NCI-H774 (cell line): ENCODE measurements around the gene PHF1.
A peak's percentile ranks its signal among the peaks of the same experiment; 100 is the strongest.
"Not testable (repeated sequence)": the region's sequence is repeated elsewhere in the genome, so short reads cannot be mapped to it uniquely, and the experiment has no call there.

Experiments used
- DNase-seq: peaks from one replicate; lab custom pipeline; 2025; lab: John Stamatoyannopoulos, UW

Gene PHF1

DNA sequence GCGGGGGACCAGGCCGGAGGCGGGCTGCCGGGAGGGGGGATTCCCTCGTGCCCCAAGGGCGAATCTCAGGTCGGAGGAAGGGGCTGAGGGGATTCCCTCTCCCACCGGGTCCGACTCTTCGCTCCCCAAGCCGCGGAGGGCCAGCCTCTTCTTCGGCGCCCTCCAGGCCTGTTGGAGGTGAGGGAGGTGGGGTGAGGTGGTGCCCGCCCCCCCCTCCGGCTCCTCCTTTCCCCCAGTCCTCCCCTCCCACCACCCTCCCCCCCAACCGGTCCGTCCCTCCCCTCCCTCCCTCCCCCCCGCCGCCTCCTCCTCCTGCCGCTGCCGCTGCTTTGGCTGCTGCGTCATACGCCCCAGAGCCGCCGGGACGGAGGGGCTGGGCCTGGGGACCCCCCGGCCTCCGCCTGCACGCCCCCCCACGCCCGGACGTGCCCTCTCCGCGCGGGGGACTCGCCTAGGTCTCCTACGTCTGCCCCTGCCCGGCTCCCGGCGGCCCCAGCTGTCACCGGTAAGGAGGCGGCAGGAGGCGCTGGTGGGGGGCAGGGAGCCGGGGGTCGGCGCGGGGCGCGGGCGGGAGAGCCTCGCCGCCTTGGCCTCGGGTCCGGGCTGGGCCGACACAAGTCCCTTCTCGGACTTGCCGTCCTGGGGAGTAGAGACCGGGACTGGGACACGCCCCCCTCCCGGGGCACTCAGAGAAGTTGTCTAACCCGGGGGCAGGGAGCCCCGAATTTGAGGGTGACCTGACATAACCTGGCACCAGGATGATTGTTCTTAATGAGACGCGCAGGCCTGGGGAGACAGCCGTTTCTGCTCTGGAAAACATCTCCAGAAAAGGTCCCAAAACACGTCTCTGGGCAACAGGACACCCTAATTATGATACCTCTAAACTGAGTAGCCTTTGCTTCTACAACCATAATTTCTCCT lies at the start of gene PHF1:
TSS of gene PHF1 (plus strand) at position 304 of the 921 bp plus-strand sequence. CDS start 1,250 bp downstream, outside the sequence.
- DNase-seq, result peak; percentile 87

DNA sequence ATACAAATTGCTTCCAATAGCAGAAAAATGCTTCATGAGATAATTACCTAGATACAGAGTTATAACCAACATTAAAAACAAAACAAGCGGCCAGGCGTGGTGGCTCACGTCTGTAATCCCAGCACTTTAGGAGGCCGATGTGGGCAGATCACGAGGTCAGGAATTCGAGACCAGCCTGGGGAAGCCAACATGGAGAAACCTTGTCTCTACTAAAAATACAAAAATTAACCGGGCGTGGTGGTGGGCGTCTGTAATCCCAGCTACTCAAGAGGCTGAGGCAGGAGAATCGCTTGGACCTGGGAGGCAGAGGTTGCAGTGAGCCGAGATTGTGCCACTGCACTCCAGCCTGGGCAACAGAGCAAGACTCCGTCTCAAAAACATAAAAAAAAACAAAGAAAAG lies 47.3 kb upstream of the PHF1 start:
- not testable (repeated sequence) for DNase-seq

DNA sequence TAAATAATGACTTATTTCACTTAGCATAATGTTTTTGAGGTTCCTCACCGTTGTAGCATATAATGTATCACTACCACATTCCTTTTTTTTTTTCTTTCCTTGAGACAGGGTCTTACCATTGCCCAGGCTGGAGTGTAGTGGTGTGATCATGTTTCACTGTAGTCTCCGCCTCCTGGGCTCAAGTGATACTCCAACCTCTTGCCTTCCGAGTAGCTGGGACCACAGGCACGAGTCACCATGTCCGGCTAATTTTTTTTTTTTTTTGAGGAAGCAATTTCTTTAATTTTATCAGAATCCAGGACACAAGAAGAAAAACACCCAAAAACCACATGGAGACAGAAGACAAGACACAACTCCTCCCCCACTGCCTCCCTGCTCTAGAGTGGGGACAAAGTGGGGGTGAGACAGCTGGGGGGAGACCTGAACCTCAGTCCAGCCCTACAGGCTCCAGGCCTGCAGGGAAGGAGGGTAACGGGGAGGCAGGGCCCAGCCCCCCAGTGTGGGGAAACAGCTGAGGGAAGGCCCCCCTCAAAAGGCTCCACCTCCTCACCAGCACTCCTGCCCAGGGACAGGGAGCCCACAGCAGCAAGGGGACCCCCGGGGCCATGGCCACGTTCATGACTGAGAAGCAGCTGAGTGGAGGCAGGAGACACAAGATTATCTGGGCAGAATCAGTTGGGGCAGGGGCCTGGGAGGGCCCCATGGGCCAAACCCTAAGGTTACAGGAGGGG lies 46.2 kb upstream of the PHF1 start:
- DNase-seq, result peak; percentile 2

DNA sequence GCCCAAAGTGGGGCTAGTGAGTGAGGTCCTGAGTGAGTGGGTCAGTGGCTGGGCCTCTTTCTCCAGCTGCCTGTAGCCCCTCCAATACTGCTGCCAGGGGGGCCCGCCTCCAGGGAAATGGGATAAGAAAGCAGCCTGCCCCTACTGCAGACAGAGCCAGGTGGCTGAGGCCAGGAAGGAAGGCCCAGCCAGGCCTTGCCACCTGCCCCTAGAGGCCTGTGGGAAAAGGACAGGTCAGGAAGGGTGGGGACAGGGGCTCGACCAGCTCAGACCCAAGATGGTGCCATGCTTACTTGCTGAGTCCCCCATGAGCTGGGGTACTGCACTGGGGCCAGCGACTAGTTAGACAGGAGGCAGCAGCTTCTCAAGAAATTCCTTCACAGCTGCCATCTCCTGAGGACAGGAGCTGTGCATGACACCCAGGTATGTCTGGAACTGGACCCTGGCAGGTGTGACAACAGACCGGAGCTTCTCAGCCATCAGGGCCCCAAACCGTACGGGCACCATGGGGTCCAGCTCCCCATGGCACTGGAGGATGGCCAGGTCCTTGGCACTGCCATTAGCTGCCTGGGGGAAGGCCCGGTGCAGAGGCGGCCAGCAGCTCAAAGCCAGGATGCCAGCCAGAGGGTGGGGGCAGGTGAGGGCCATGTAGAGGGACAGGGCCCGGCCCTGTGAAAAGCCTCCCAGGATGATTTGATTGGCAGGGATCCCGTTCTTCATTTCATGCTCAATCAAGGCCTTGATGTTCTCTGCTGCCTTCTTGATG lies 45.4 kb upstream of the PHF1 start:
- not testable (repeated sequence) for DNase-seq

DNA sequence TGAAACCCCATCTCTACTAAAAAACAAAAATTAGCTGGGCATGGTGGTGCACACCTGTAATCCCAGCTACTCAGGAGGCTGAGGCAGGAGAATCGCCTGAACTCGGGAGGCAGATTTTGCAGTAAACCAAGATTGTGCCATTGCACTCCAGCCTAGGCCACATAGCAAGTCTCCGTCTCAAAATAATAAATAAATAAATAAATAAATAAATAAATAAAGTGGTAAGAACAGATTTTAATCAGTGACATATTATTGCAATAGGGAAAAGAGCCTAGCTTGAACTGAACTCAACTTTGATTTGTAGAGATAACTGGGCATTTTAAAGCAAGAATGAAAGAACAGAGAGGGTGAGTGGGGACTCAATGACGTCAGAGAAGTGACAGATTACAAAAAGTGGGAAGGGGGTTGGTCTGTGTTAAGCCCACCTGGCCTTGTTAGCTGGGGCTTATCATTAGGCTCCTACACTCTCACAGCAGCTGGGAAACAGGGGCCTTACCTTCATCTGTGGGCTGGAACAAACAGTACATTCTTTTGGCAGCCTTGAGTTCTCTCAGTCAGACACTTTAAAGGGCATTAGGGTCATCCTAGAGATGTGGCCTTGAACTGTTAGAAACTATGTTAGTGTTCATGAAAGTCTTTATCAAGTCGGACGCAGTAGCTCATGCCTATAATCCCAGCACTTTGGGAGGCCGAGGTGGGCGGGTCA lies 43.7 kb upstream of the PHF1 start:
- no peak for DNase-seq

DNA sequence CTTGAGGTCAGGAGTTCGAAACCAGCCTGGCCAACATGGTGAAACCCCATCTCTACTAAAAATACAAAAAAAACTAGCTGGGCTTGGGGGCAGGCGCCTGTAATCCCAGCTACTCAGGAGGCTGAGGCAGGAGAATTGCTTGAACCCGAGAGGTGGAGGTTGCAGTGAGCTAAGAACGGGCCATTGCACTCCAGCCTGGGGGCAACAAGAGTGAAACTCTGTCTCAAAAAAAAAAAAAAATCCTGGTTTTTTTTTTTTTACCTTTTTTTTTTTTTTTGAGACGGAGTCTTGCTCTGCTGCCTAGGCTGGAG lies 43.1 kb upstream of the PHF1 start:
- not testable (repeated sequence) for DNase-seq

DNA sequence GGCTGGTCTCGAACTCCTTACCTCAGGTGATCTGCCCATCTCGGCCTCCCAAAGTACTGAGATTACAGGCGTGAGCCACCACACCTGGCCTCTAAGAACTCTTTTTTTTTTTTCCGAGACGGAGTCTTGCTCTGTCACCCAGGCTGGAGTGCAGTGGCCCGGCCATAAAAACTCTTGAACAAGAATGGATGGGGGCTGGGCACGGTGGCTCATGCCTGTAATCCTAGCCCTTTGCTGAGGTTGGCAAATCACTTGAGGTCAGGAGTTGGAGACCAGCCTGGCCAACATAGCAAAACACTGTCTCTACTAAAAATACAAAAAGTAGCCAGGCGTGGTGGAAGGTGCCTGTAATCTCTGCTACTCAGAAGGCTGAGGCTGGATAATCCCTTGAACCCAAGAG lies 38.9 kb upstream of the PHF1 start:
- DNase-seq, result not testable (repeated sequence)

DNA sequence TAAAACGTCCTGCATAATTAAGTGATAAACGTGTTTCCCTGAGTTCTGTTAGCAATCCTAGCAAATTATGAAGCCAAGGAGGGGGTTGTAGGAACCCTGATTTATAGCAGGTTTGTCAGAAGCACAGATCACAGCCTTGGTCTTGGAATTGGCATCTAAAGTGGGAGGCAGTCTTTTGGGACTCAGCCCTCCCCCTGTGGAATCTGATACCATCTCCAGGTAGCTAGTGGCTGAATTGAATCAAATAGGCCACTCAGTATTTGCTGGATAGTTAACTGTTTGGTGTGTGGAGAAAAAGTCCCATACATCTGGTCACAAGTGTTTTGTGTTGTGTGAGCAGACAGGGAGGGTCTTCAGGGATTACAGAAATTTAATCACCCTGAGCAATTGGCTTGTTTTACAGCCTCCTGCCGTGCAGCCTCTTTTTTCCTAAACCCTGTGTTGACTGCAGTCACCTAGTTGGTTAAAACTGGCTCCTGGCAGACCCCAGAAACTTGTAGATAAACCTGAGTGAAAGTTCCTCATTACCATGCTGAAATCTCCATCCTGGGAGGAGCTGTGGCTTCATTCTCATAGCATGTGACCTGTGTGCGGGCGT lies 38.2 kb upstream of the PHF1 start:
- DNase-seq, result no peak

DNA sequence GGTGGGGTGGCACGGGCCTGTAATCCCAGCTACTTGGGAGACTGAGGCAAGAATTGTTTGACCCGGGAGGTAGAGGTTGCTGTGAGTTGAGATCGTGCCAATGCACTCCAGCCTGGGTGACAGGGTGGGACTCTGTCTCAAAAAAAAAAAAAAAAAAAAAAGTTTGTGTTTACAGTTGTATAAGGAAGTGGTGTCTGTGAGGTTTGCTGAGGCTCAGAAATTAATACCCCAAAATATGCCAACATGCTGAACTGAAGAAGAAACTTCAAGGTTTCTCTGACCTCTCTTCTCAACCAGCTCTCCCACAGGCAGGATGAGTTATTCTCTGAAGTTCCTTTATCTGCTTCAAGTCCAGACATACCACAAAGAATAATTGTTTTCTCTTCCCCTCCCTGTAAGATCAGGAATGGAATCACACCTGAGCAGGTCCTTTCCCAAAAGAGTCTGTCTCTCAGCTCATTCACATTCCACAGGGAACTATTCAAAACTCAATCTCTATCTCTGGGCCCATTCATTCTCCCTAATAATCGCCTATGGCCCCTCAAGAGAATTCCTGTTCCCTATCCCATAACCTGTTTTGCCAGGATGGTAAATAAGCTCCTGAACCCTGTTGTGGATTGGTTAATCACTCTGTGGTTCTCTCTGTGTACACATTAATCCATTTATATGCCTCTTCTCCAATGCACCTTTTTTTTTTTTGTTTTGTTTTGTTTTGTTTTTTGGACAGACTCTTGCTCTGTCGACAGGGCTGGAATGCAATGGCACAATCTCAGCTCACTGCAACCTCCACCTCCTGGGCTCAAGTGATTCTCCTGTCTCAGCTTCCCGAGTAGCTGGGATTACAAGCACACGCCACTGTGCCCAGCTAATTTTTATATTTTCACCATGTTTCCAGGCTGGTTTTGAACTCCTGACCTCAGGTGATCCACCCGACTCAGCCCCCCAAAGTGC lies 36.6 kb upstream of the PHF1 start:
- DNase-seq, result no peak

DNA sequence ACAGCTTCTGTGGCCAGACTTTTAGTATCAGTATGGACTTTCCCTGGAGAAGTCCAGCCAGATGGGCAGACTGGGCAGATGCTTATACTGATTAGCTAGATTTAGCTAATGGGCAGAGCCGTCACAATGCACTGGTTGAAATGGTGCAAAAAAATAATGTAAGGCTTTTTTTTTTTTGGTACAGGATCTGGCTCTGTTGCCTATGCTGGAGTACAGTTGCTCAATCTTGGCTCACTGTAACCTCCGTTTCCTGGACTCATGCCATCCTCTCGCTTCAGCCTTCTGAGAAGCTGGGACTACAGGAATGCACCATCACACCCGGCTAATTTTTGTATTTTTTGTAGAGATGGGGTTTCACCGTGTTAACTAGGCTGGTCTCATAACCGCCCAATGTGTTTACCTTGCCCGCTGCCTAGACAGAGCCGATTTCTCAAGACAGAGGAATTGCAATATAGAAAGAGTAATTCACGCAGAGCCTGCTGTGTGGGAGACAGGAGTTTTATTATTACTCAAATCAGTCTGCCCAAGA lies 35.6 kb upstream of the PHF1 start:
- no peak for DNase-seq

DNA sequence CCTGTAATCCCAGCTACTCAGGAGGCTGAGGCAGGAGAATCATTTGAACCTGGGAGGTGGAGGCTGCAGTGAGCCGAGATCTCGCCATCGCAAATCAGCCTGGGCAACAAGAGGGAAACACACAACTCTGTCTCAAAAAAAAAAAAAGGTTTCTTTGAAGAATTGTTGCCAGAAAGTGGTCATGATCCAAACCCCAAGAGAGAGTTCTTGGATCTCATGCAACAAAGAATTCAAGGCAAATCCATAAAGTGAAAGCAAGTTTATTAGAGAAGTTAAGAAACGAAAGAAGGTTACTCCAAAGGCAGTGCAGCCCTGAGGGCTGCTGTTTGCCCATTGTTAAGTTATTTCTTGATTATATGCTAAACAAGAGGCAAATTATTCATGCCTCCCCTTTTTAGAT lies 33.6 kb upstream of the PHF1 start:
- no peak for DNase-seq

DNA sequence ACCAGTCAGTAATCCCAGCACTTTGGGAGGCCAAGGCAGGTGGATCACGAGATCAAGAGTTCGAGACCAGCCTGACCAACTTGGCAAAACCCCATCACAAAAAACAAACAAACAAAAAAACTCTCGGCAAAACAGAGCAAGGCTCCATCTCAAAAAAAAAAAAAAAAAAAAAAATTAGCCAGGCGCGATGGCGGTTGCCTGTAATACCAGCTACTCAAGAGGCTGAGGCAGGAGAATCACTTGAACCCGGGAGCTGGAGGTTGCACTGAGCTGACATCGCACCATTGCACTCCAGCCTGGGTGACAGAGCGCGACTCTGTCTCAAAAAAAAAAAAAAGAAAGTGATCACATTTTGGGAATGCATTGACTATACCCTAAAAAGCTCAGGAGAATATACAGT lies 31.6 kb upstream of the PHF1 start:
- not testable (repeated sequence) for DNase-seq

DNA sequence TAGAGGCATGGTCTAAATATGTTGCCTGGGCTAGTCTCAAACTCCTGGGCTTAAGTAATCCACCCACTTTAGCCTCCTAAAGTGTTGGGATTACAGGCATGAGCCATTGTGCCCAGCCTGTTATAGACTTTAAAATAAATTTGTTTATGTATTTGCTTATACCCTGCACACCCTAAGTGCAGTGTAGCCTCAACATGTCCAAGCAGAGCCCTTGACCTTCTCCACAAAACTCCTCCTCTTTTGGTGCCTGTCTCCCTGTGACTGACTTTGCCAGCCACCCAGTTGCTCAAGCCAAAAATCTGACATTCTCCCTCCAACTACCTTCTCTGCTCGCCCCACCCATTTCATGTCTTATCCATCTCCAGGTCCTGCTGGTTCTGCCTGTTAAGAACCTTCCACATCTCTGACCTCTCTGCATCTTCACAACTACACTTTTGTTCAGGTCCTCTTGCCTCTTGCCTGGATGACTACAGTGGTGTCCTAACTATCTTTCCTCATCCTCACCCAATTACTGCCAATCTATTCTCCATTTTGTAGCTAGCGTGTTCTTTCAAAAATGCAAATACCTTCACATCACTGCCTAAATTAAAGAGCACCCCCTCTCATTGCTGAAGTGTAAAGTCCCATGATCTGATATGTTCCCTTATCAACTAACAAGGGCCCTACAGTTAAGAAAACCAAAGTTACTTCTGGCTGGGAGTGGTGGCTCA lies 30.4 kb upstream of the PHF1 start:
- DNase-seq, result no peak

DNA sequence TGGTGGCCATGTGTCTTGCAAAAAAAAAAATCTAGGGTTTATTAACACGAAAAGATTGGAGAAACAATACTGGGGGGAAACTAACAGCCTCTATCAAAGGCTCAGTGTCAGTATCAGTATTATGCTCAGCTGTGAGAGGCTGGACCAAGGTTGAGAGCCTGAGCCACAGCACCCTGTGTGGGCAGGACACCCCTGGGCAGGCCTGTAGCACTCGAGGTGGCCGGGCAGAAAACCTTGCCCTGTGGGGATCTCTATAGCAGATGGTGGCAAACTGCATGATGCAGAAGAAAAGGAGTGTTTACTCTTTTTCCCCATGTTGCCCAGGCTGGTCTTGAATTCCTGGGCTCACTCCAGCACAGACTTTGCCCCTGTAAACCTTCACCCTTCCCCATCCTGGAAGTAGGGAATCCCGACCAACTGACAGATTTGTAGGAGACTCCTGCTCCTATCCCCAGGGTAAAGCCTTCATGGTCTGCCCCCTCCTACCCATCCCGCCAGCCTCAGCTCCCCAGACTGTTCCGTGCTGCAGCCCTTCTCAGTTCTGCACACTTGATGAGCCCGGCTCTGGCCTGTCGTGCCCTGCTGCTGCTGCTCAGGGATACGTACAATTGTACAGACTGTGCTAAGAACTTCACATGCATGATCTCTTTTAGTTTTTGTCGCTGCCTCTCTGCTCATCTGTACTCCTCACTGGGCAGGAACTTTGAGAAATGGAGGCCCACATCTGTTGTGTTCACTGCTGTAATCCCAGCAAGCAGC lies 27.2 kb upstream of the PHF1 start:
- DNase-seq, result no peak

DNA sequence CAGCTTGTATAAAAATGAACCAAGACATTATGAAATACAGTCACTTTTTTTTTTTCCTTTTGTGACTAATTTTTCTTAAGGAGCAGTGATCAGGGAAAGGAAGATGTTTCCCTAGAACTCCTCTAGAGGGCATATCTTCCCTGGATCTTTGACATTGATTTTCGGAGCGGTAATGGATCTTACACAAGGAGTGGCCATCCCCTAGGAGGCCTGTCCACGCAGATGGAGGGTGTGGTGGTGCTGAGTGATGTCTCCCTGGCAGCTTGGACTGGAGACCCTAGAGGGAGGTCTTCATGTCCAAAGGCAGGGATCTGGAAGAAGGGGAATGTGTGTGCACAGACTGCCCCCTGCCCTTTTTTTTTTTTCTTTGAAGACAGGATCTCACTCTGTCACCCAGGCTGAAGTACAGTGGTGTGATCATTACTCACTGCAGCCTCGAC lies 26.2 kb upstream of the PHF1 start:
- no peak for DNase-seq

DNA sequence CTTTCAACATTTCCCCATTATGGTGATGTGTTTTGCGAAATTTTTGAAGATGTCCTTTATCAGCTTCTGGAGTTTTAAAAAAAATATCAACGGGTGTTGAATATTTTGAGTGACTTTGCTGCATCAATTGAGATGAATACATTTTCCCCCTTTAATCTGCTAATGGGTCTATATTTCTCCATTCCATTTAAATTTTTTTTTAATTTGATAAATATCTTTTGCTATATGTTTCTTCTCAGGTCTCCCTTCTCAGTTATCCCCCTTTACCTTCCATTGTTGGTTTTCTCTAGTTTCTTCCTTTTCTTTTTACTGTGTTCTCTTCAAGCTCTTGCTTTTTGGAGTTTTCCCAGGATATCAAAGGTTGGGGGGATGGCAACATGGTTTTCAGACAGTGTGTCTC lies 20.6 kb upstream of the PHF1 start:
- no peak for DNase-seq

DNA sequence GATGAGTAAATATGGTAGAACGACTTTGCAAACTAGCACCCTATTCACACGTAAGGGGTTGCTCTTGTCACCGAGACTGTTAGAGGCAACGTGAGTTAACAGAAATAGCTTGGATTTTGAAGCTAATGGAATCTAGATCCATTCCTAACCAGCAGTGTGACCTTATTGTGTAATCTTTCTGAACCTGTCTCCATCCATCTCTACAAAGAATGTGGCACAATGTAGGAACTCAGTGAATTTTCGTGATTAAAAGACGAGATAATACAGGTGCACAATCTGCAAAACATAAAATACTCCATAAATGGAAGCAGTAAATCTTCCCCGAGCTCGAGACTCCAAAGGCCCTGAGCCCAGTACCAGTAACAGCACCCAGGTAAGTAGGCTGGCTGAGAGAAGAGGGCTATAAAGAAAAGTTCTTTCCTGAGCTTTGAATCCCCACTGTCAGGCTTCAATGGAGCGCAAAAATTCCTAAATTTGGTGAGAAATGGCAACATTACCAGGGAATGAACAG lies 20.0 kb upstream of the PHF1 start:
- DNase-seq, result no peak

DNA sequence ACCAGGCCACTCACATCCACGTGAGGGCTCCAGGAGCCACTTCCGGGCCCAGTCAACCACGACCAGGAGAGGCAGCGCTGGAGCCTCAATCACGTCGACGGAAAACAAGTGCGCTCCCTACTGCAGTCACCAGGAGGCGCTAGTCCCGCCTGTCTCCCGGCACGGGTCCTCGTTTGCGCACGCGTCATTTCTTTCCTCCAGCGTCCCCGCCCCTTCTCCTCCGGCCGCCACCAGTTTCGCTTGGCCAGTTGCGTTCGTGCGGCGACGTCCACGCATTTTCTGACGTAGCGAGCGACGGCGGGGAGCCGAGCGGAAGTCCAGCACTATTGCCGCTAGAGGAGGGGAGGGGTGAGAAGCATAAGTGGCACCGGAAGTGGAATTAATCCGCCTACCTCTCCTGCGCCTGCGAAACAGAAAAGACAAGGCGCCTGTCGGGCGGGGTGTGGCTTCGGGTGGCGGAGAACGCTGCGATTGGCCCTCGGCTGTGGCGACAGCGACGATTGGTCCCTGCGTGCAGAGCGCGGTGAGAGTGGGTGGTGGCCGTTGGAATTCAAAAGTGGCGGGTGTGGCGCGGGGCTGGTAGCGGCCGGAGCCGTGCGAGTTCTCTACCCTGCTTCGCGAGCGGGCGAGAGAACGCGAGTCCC lies 19.4 kb upstream of the PHF1 start, which contains the start of gene KIFC1:
TSS of gene KIFC1 (plus strand) at position 546 of the 644 bp plus-strand sequence. CDS start 163 bp downstream, outside the sequence.
- DNase-seq, result peak; percentile 99
